Measurements from ENCODE around the gene ETFA.
"Not testable (repeated sequence)": the region's sequence is repeated elsewhere in the genome, so short reads cannot be mapped to it uniquely, and the experiment has no call there.

Gene ETFA

DNA sequence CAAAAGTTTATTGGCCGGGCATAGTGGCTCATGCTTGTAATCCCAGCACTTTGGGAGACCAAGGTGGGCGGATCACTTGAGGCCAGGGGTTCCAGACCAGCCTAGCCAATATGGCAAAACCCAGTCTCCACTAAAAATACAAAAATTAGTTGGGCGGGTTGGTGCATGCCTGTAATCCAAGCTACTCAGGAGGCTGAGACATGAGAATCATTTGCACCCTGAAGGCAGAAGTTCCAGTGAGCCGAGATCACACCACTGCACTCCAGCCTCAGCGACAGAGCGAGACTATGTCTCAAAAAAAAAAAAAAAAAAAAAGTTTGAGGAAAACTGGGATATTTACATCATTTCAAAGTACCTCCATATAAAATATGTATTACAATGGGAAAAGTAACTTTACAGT is 40.4 kb downstream of the ETFA start:
- no peak for DNase-seq

GRCh38 chr15:76267077-76267476 is 44.2 kb downstream of the ETFA start:
- no peak for DNase-seq

DNA sequence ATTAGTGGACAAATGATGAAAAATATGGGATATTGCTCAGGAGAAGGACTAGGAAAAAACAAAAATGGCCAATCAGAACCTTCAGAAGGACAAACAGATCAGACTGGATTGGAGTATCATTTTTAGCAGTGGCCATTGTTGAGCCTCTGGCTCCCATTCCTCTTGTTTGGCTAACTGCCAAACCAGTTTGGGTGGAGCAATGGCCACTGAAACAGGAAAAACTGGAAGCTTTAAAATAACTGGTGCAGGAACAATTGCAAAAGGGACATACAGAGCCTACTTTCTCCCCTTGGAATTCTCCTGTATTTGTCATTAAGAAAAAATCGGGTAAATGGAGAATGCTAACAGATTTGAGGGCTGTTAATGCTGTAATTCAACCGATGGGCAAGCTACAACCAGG is 45.5 kb downstream of the ETFA start:
- DNase-seq: not testable (repeated sequence)

GRCh38 chr15:76260246-76260938 is 50.9 kb downstream of the ETFA start:
- DNase-seq: no peak

GRCh38 chr15:76259392-76259791 is 51.9 kb downstream of the ETFA start:
- no peak for DNase-seq

GRCh38 chr15:76258460-76258859 is 52.8 kb downstream of the ETFA start:
- DNase-seq: peak in 1 of 3 experiments; percentile 48

DNA sequence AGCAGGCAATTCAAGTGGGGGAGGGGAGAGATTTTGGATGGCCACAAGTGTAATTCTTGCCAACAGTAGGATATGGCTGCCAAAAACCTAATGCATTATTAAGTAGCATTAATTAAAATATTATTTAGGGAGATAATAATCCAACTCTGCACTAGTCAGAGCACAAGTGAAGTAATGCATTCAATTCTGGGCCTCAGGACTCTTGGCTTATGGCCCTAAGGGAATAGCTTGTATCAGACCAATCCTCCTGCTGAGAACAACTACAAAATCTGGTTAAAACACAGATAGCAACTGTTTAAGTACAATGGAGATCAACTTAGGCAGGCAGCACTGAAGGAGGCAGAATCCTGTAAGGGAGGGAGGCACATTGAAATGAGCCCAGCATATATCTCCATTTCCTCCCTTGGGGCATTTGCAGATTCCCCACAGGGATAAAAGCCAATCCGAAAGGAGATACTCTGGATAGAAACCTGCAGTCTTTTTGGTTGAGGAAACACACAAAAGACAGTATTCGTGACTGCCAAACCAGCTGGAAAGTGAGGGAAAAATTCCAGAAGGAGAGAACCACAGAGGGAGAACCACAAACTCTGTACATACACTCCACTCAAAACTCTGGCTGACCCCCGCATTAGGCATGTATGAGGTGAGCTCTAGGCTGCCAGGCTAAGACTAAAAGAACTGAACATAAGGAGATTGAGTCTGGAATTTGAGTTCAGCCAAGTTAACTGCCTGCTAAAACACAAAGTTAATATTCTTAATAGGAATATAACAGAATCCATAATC is 57.4 kb downstream of the ETFA start:
- no peak for DNase-seq

- no peak for DNase-seq
These were observed 59.0 kb downstream of the ETFA start for GRCh38 chr15:76252249-76252648.

GRCh38 chr15:76251717-76252116 is 59.6 kb downstream of the ETFA start:
- no peak for DNase-seq

DNA sequence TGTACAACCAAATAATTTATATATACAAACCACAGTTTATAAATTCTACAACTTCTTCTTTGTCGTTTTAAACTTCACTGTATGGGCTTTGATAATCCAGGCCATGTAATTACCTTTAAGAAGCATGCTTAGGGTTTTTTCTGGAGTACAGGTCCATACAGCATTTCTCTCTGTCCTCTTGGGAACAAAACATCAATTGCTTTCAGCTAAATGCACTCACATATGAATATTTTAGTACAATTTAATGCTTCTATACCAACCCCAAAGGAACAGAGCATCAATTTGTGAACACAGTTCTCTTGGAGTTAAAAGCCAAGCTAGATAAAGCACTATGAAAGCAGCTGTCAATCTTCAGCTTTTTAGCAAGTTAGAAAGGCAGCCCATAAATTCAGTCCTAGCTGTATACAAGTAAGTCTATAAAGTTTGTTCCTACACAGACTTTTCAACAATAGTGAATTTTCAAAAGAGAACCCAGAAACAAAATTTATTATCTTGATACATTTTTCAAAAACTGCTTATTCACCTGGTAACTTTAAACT is 66.1 kb downstream of the ETFA start:
- no peak for DNase-seq

GRCh38 chr15:76239786-76240185 is 71.5 kb downstream of the ETFA start:
- DNase-seq: peak; percentile 6 to 93 (median 64)

DNA sequence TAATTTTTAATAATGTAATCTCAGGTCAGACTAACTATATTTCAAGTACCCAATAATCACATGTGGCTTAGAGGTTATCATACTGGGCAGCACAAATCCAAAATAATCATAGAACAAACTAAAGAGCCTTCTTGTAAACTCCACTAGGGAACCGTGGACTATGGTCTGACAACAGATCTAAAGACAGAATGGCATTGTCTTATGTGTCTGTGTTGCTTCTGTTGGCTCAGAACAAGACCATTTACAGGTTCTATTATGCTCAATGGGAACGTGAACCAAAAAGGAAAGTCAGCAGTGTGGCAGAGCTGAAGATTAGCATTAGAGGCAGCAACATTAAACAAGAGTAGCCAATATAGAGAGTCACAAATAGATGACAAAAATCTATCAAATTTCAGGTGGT is 74.9 kb downstream of the ETFA start:
- no peak for DNase-seq

DNA sequence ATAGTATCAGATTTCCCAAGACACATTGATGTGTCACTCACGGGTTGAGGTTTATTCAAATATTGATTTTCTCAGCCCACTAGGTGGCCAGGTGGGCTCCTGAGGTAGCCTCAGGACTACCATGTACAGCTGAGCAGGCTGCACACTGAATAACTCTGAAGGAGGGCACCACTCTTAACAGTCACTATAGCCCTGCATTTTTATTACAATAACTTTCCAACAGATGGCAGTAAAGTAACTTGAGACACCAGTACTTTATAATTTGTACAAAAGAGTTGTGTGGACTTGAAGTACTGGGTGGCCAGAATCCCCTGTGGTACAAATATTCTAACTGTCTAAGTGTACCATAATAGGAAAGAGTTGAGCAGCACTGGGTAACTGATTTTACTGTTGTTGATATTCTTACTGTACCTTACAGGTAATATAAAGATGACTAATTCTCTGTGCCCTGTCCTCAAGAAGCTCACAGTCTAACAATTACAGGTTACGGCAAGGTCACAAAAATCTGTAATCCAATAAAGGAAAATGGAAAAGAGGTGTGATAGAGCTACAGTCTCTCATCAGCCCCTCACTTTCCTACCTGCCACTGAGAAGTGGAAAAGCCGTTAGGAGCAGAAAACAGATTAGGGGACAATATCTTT is 76.0 kb downstream of the ETFA start:
- peak; percentile 32 to 72 (median 53) for DNase-seq

GRCh38 chr15:76234337-76234889 is 76.9 kb downstream of the ETFA start:
- DNase-seq: peak in 2 of 3 experiments; percentile 66 to 94

DNA sequence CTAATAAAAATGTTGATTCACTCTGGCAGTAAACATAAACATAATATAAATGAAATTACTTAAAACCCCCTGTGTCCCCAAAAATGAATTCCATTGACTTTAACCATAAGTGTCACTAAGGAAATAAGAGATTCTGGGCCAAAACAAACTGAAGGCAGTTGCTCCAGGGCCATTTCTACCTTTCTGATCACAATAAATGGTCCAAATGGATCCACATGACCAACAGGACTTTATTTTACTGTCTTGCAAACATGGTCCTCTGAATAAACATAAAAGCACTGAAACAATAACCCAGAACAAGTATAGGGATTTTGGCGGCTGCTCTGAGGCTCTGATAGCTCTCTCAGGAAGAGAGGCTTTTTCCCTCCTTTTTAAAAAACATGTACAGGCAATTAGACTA is 77.3 kb downstream of the ETFA start:
- DNase-seq: peak in 1 of 3 experiments; percentile 45

GRCh38 chr15:76229266-76229665 is 82.0 kb downstream of the ETFA start:
- no peak for DNase-seq

GRCh38 chr15:76223521-76223920 is 87.7 kb downstream of the ETFA start:
- DNase-seq: no peak

DNA sequence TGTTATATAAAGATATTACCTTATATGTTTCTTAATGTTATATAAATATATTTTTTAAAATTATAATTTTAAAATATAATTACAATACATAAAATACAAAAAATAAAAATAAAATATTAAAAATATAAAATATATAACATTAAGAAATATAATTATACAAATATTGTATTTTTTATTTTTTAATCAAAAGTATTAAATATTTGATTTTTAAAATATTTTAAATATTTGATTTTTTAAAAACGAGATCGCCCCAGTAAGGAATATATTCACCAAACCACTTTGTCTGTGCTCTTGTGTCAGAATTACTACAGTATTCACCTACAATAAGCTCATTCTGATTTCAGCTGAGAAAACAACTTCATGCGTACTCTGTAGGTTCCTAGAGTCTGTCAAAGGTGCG is 89.1 kb downstream of the ETFA start:
- DNase-seq: no peak

GRCh38 chr15:76221085-76221767 is 90.0 kb downstream of the ETFA start:
- DNase-seq: no peak

DNA sequence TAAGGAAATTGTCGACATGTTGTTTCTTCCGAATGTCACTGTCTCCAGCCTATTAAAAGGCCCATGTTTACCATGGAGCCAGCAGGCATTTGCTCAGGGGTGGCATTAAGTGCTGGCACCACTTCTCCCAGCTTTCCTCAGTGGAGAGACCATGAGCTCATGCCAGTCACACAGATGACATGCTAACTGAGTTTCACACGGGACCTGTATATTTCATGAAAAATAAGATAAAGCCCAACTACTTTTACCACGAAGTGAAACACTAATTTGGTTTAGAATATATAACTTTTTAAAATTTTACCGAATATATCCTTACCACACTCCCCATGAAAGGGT is 93.4 kb downstream of the ETFA start:
- no peak for DNase-seq

DNA sequence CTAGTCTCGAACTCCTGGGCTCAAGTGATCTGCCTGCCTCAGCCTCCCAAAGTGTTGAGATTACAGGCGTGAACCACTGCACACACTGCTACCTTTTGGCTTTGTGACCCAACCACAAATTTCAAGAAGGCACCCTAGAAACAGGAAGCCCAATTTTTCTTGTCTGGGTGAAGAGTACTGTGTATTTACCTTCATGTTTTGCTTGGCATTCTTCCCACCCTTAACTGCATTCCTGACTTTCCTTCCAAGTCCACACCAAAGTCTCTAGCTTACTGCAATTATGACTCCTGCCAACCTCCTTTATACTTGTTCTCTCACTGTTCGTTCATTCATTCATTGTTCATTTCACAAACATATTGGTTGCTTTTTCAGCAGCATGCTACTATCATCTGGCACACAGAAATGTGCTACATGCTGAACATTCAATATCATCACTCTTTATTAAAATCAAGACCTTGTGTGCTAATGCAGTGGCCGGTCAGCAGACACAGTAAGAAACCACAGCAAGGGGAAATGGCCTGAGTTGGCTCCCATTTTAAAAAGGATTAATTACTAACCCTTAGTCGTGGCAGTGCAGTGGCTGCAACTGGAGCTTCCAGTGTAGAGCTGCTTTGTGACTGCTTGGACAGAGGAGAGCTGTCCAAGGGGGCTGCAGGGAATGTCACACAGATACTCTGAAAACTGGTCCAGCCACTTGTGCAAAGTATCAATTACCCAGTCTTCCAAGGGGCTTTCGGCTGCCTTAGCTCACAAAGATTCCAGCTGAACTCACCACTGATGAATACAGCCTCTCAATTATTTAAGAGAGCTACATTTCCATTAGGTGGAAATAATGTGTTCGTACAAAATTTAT is 94.0 kb downstream of the ETFA start:
- no peak for DNase-seq

- DNase-seq: no peak
These were observed 95.6 kb downstream of the ETFA start for GRCh38 chr15:76215634-76216033.

Data from NCI-H1417 (cell line).